Testis (tissue), 3 donors: ENCODE results near the gene DAAM2. TPM values are rescaled to one million over a fixed set of nuclear protein-coding genes. Genes with fewer than 3 reads are reported as not detected.

Experiments
- DNase-seq: peaks from one replicate; pipeline ENCODE4 v3.0.0-alpha.2; 2019
- H3K27ac ChIP-seq, 2 donors: fragments of 200-600 bp; sonication (generic); one replicate each; pipeline ENCODE4 v1.5.1; 2019
- H3K27me3 ChIP-seq: fragments of 200-600 bp; sonication (generic); one replicate; pipeline ENCODE4 v1.5.1; 2019
- H3K36me3 ChIP-seq: fragments of 200-600 bp; sonication (generic); one replicate; pipeline ENCODE4 v1.5.1; 2017; ENCODE audit warnings: low read depth; ENCODE audit errors: missing control alignments
- H3K4me1 ChIP-seq: fragments of 200-600 bp; sonication (generic); one replicate; pipeline ENCODE4 v1.5.1; 2019
- H3K4me3 ChIP-seq, 2 donors: fragments of 200-600 bp; sonication (generic); one replicate each; pipeline ENCODE4 v1.5.1; 2017 to 2019
- H3K9me3 ChIP-seq: fragments of 200-600 bp; sonication (generic); one replicate; pipeline ENCODE4 v1.5.1; 2017
- CTCF ChIP-seq, 3 experiments: fragments of 450-650 bp in 2 of 3; fragments of 200-600 bp in 1 of 3; sonication (generic) in 1 of 3; IDR thresholded peaks; one replicate each; pipeline ENCODE4 v1.5.1; 2016 to 2019; ENCODE audit warnings: antibody characterized with exemption in 3 of 3, mild to moderate bottlenecking in 2 of 3, moderate library complexity in 1 of 3
- POLR2A ChIP-seq: fragments of 450-650 bp; IDR thresholded peaks from one replicate; pipeline ENCODE4 v1.6.1; 2017; ENCODE audit warnings: antibody characterized with exemption, mild to moderate bottlenecking, moderate library complexity
- WGBS, 2 donors: methylation state at CpG; one replicate each; pipeline ENCODE4 v1.1.5; 2018; 5-methylcytosine and 5-hydroxymethylcytosine counted together
- intact Hi-C: fragments of 100-400 bp; cut with DNase I; formaldehyde crosslinking; loops from one replicate; pipeline ENCODE4 v1.15.1; 2023; ENCODE audit warnings: low total_unique reads
- polyA plus RNA-seq: library from polyadenylated mRNA; stranded (reverse); fragments of 350-450 nt; fragmentation: Illumina TruSeq; extraction: RNeasy Lipid Tissue Mini Kit (QIAGEN cat#74804); gene quantifications from one replicate; pipeline ENCODE4 v1.2.3, GENCODE V29; 2014; ENCODE audit warnings: low read depth, low replicate concordance; ENCODE audit not compliant: insufficient read depth
- total RNA-seq, 2 donors: library from RNA; depleted of rRNA; stranded (reverse); fragments of >200 nt; gene quantifications; one replicate each; pipeline ENCODE4 v1.2.3, GENCODE V29; 2016

Gene DAAM2
- total and polyA plus RNA-seq, 3 donors from 2014 or later, result 37.4 to 66.1 (median 64.5) TPM

- Histone ChIP-seq H3K27me3 (no peaks in the 10 kb centered on the region), H3K27ac (peak overlapping the region in 1 of 2 donors; percentile 87), H3K36me3 (no peaks in the 10 kb centered on the region), H3K9me3 (no peaks in the 10 kb centered on the region), H3K4me3 (no peak overlapping the region), H3K4me1 (peaks cover 11% of the 10 kb centered on the region)
- TF ChIP-seq POLR2A (no peak), CTCF (IDR thresholded peaks at IDR 0.05) (peak in 1 of 3 experiments; percentile 10)
- no peak for DNase-seq
- intact Hi-C loops, result no loop called here
- WGBS, 2 donors, result 25 to 29% methylated on average over 1 of the region's 1 CpG
These were observed 865 bp upstream of the DAAM2 start for GRCh38 chr6:39791311-39791710.

GRCh38 chr6:39792540-39793450 is 619 bp downstream of the DAAM2 start:
- Histone ChIP-seq H3K36me3 (no peaks in the 10 kb centered on the region), H3K4me1 (peaks cover 11% of the 10 kb centered on the region), H3K27me3 (no peaks in the 10 kb centered on the region), H3K27ac (peak overlapping the region; percentile 81 to 87), H3K9me3 (no peaks in the 10 kb centered on the region), H3K4me3 (peak overlapping the region; percentile 71 to 72)
- WGBS, 2 donors, result 4 to 5% methylated on average over 23 to 29 of the region's 29 CpGs
- intact Hi-C loops, result no loop called here
- TF ChIP-seq CTCF (IDR thresholded peaks at IDR 0.05) (no peak), POLR2A (no peak)
- no peak for DNase-seq

GRCh38 chr6:39793516-39793915 is 1.3 kb downstream of the DAAM2 start:
- intact Hi-C loops, result no loop called here
- peak overlapping the region in 1 of 2 donors; percentile 87 for H3K27ac ChIP-seq
- no peaks in the 10 kb centered on the region for H3K9me3 ChIP-seq
- H3K36me3 ChIP-seq, result no peaks in the 10 kb centered on the region
- no peak for DNase-seq
- 31% methylated on average over 7 of the region's 7 CpGs for WGBS, 2 donors
- TF ChIP-seq CTCF (IDR thresholded peaks at IDR 0.05) (no peak), POLR2A (no peak)
- H3K4me3 ChIP-seq, result peak overlapping the region; percentile 71 to 72
- H3K27me3 ChIP-seq, result no peaks in the 10 kb centered on the region
- peaks cover 11% of the 10 kb centered on the region for H3K4me1 ChIP-seq

- intact Hi-C loops, result no loop called here
- H3K9me3 ChIP-seq, result no peaks in the 10 kb centered on the region
These were observed 2.1 kb downstream of the DAAM2 start for GRCh38 chr6:39794231-39794630.

More at GRCh38 chr6:39794231-39794630, 2.1 kb downstream of the DAAM2 start:
- TF ChIP-seq CTCF (IDR thresholded peaks at IDR 0.05) (no peak), POLR2A (no peak)
- Histone ChIP-seq H3K27me3 (no peaks in the 10 kb centered on the region), H3K4me1 (peaks cover 11% of the 10 kb centered on the region), H3K36me3 (no peaks in the 10 kb centered on the region), H3K27ac (no peak overlapping the region), H3K4me3 (no peak overlapping the region)
- DNase-seq, result no peak
- 48 to 66% methylated on average over 5 of the region's 5 CpGs for WGBS, 2 donors
